C4-2B (cell line): ENCODE data around the gene ARID3B.

Source experiments
- CTCF ChIP-seq: fragments of 450-650 bp; conservative IDR thresholded peaks from 2 replicates; pipeline ENCODE4 v1.5.1; 2017; ENCODE audit warnings: mild to moderate bottlenecking
- ZFX ChIP-seq: fragments of 450-650 bp; IDR thresholded peaks from 2 replicates; pipeline ENCODE4 v1.6.1; 2017

DNA sequence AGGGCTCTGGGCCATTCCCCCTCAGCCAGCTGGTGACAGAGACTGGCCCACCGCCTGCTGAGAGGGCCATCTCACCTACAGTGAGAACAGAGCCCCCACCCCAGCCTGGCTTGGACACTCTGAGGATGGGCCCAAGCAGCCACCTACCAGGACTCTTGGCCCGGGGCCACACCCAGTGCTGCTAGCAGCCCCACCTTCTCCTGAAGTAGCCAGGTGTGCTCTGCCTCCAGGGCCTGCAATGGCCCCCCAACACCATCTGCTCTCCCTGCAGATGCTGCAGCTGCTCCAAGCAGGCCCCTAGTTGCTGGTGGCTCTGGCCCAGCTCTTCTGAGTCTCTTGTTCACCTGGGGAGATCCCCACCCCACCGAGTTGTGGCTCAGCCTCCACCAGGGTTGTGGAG is 67.8 kb downstream of the ARID3B start:
- TF ChIP-seq CTCF = no peak
- TF ChIP-seq ZFX = no peak
